Activated naive CD4-positive, alpha-beta T cell (primary cell): Measurements from ENCODE around the gene TDRD7.

Source experiments
- DNase-seq, 4 experiments: peaks; one replicate each; lab custom pipeline; 2025; lab: John Stamatoyannopoulos, UW

Gene TDRD7

GRCh38 chr9:97528529-97529230 lies 116.8 kb downstream of the TDRD7 start:
- DNase-seq: no peak

- DNase-seq: no peak
These were observed 117.6 kb downstream of the TDRD7 start for GRCh38 chr9:97529363-97530076.

GRCh38 chr9:97531888-97532376 lies 120.0 kb downstream of the TDRD7 start:
- no peak for DNase-seq

GRCh38 chr9:97534185-97534584 lies 122.3 kb downstream of the TDRD7 start:
- no peak for DNase-seq

- no peak for DNase-seq
These were observed 123.2 kb downstream of the TDRD7 start for GRCh38 chr9:97534961-97535594.

GRCh38 chr9:97535771-97536170 lies 123.9 kb downstream of the TDRD7 start:
- DNase-seq: no peak

GRCh38 chr9:97536480-97536879 lies 124.6 kb downstream of the TDRD7 start:
- no peak for DNase-seq

GRCh38 chr9:97543561-97543960 lies 131.7 kb downstream of the TDRD7 start:
- DNase-seq: no peak

- DNase-seq: no peak
These were observed 133.6 kb downstream of the TDRD7 start for GRCh38 chr9:97545486-97545885.
